ENCODE measurements around the gene ZFYVE9. TPM values are rescaled to one million over a fixed set of nuclear protein-coding genes. Genes with fewer than 3 reads are reported as not detected.

Gene ZFYVE9
- polyA plus RNA-seq, 1 donor from 2014 or later: 18.1 TPM

- Histone ChIP-seq H3K9me2 (ENCODE audit: insufficient read depth, low read length) (no peaks in the 10 kb centered on the region), H2AFZ (ENCODE audit: low read depth, low read length) (no peak overlapping the region), H3K9ac (ENCODE audit: low read length) (no peak overlapping the region), H3K27ac (ENCODE audit: low read length) (no peak overlapping the region), H3K4me3 (ENCODE audit: low read length) (no peak overlapping the region), H4K20me1 (ENCODE audit: insufficient read depth) (no peaks in the 10 kb centered on the region), H3K79me2 (replicated peaks; ENCODE audit: insufficient read depth, low read length) (no peaks in the 10 kb centered on the region), H3K27me3 (ENCODE audit: insufficient read depth, low read depth, low read length) (no peaks in the 10 kb centered on the region), H3K36me3 (ENCODE audit: insufficient read depth, low read length) (no peaks in the 10 kb centered on the region), H3K4me2 (ENCODE audit: low read length) (no peak overlapping the region), H3K9me3 (ENCODE audit: low read length) (no peaks in the 10 kb centered on the region), H3F3A (ENCODE audit: insufficient read depth, low read length, poor library complexity, severe bottlenecking) (no peaks in the 10 kb centered on the region)
- TF ChIP-seq SMC3 (conservative IDR thresholded peaks at IDR 0.05; ENCODE audit: poor library complexity) (no peak), EZH2 (IDR thresholded peaks at IDR 0.05; ENCODE audit: borderline replicate concordance, insufficient read depth, low read length, poor library complexity, severe bottlenecking) (no peak), REST (IDR thresholded peaks at IDR 0.05; ENCODE audit: borderline replicate concordance) (no peak), EP300 (conservative IDR thresholded peaks at IDR 0.05; ENCODE audit: poor library complexity, severe bottlenecking) (no peak), RAD21 (conservative IDR thresholded peaks at IDR 0.05) (no peak), MXI1 (conservative IDR thresholded peaks at IDR 0.05; ENCODE audit: poor library complexity, severe bottlenecking) (no peak), CTCF (IDR thresholded peaks at IDR 0.05; ENCODE audit: poor library complexity, severe bottlenecking) (no peak), TAF1 (IDR thresholded peaks at IDR 0.05; ENCODE audit: low read depth) (no peak), POLR2AphosphoS5 (IDR thresholded peaks at IDR 0.05) (no peak)
These were observed 111.5 kb downstream of the ZFYVE9 start for GRCh38 chr1:52253421-52253820.

GRCh38 chr1:52259886-52260285 lies 118.0 kb downstream of the ZFYVE9 start:
- H3K9ac ChIP-seq (ENCODE audit: low read length): no peak overlapping the region
- TF ChIP-seq SMC3 (conservative IDR thresholded peaks at IDR 0.05; ENCODE audit: poor library complexity): no peak
- TF ChIP-seq REST (IDR thresholded peaks at IDR 0.05; ENCODE audit: borderline replicate concordance): no peak
- no peak for TF ChIP-seq EP300 (conservative IDR thresholded peaks at IDR 0.05; ENCODE audit: poor library complexity, severe bottlenecking)
- no peak for TF ChIP-seq TAF1 (IDR thresholded peaks at IDR 0.05; ENCODE audit: low read depth)
- no peak for TF ChIP-seq RAD21 (conservative IDR thresholded peaks at IDR 0.05)
- H3K4me2 ChIP-seq (ENCODE audit: low read length): no peak overlapping the region
- no peak overlapping the region for H3K4me3 ChIP-seq (ENCODE audit: low read length)
- H3K27me3 ChIP-seq (ENCODE audit: insufficient read depth, low read depth, low read length): no peaks in the 10 kb centered on the region
- H3K9me2 ChIP-seq (ENCODE audit: insufficient read depth, low read length): no peaks in the 10 kb centered on the region
- no peaks in the 10 kb centered on the region for H3K79me2 ChIP-seq (replicated peaks; ENCODE audit: insufficient read depth, low read length)
- H3F3A ChIP-seq (ENCODE audit: insufficient read depth, low read length, poor library complexity, severe bottlenecking): no peaks in the 10 kb centered on the region
- no peaks in the 10 kb centered on the region for H4K20me1 ChIP-seq (ENCODE audit: insufficient read depth)
- no peaks in the 10 kb centered on the region for H3K9me3 ChIP-seq (ENCODE audit: low read length)
- H3K36me3 ChIP-seq (ENCODE audit: insufficient read depth, low read length): no peaks in the 10 kb centered on the region
- no peak overlapping the region for H3K27ac ChIP-seq (ENCODE audit: low read length)
- no peak overlapping the region for H2AFZ ChIP-seq (ENCODE audit: low read depth, low read length)
